ENCODE data around the gene DIAPH2. TPM values are rescaled to one million over a fixed set of nuclear protein-coding genes. Genes with fewer than 3 reads are reported as not detected.

The DIAPH2 gene
- total and polyA plus RNA-seq, 7 donors = 2.6 to 19.2 (median 11.5) TPM

DNA sequence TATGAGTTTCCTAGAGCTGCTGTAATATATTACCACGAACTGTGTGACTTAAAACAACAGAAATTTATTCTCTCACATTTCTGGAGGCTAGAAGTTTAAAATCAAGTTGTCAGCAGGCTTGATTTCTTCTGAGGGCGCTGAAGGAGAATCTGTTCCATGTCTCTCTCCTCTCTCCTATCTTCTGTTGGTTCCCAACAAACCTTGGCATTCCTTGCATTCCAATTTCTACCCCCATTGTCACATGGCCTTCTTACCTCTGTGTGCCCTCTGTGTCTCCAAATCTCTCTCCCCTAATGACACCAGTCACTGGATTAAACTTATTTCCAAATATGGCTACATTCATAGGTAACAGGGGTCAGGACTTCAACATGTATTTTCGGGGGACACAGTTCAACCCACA is 871.7 kb downstream of the DIAPH2 start:
- intact Hi-C loops (cut with DNase I) = no loop called here
- DNase-seq (no peak), ATAC-seq (no peak)
- Histone ChIP-seq H3K27ac (no peak overlapping the region), H3K27me3 (ENCODE audit: insufficient read depth in 3 of 3, low read length in 2 of 3) (no peaks in the 10 kb centered on the region), H3K4me1 (no peaks in the 10 kb centered on the region), H3K4me3 (no peak overlapping the region), H3K9me3 (no peaks in the 10 kb centered on the region), H3K36me3 (ENCODE audit: insufficient read depth in 1 of 2, low read depth in 1 of 2) (no peaks in the 10 kb centered on the region)
- no peak for TF ChIP-seq CTCF (IDR thresholded peaks at IDR 0.05)
- WGBS, 3 donors = 73 to 97% (median 94%) methylated on average over 3 of the region's 3 CpGs

GRCh38 chrX:97563531-97564133 is 879.0 kb downstream of the DIAPH2 start:
- no peak for ATAC-seq
- DNase-seq = no peak
- no peak overlapping the region for H3K27ac ChIP-seq

DNA sequence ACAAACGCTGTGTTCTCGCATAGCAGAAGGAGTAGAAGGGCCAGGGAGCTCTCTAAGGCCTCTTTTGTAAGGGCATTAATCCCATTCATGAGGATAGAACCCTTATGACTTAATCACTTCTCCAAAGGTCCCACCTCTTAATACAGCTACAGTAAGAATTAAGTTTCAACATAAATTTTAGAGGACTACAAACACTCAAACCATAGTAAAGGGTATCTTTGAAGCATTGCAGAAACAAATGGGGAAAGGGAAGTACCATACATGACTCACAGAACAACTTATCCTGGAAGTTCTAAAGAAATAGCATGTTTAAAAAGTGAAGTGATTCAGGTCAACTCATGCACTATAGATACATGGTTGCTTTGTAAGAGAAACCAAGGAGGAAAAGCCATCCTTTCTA is 879.9 kb downstream of the DIAPH2 start:
- Histone ChIP-seq H3K27ac (no peak overlapping the region), H3K27me3 (ENCODE audit: insufficient read depth in 3 of 3, low read length in 2 of 3) (no peaks in the 10 kb centered on the region), H3K4me1 (no peaks in the 10 kb centered on the region), H3K36me3 (ENCODE audit: insufficient read depth in 1 of 2, low read depth in 1 of 2) (no peaks in the 10 kb centered on the region), H3K9me3 (no peaks in the 10 kb centered on the region), H3K4me3 (no peak overlapping the region)
- TF ChIP-seq CTCF (IDR thresholded peaks at IDR 0.05) = no peak
- intact Hi-C loops (cut with DNase I) = no loop called here
- 74 to 90% (median 86%) methylated on average over 2 of the region's 2 CpGs for WGBS, 3 donors
- DNase-seq = no peak
- no peak for ATAC-seq

More at GRCh38 chrX:97563531-97564133, 879.0 kb downstream of the DIAPH2 start:
- intact Hi-C loops (cut with DNase I) = no loop called here
- Histone ChIP-seq H3K36me3 (ENCODE audit: insufficient read depth in 1 of 2, low read depth in 1 of 2) (no peaks in the 10 kb centered on the region), H3K4me1 (no peaks in the 10 kb centered on the region), H3K9me3 (no peaks in the 10 kb centered on the region), H3K4me3 (peak overlapping the region; percentile 29), H3K27me3 (ENCODE audit: insufficient read depth in 3 of 3, low read length in 2 of 3) (no peaks in the 10 kb centered on the region)
- TF ChIP-seq CTCF (IDR thresholded peaks at IDR 0.05) = no peak
- 21 to 30% (median 26%) methylated on average over 4 of the region's 4 CpGs for whole genome bisulfite sequencing, 3 donors

GRCh38 chrX:97587171-97587570 is 902.5 kb downstream of the DIAPH2 start:
- no peak overlapping the region for H3K4me3 ChIP-seq
- H3K36me3 ChIP-seq (ENCODE audit: insufficient read depth in 1 of 2, low read depth in 1 of 2) = no peaks in the 10 kb centered on the region
- peaks cover 0 to 10% (median 0%) of the 10 kb centered on the region in 3 donors for H3K27me3 ChIP-seq (ENCODE audit: insufficient read depth in 3 of 3, low read length in 2 of 3)
- H3K4me1 ChIP-seq = no peaks in the 10 kb centered on the region
- no peak overlapping the region for H3K27ac ChIP-seq
- ATAC-seq (no peak), DNase-seq (no peak)
- intact Hi-C loops (cut with DNase I) = no loop called here
- H3K9me3 ChIP-seq = no peaks in the 10 kb centered on the region
- no peak for TF ChIP-seq CTCF (IDR thresholded peaks at IDR 0.05)
- 64 to 77% (median 75%) methylated on average over 5 of the region's 5 CpGs for WGBS, 3 donors

Data from psoas muscle (tissue), 8 donors.